HepG2 (cell line): Measurements from ENCODE around the gene TAF4B. TPM values are rescaled to one million over a fixed set of nuclear protein-coding genes. Genes with fewer than 3 reads are reported as not detected.

Experiments
- ATAC-seq: fragments of 200-7000 bp; cut with Tn5 transposase; 3 replicates; pipeline ENCODE4 v1.9.1; 2020; ENCODE audit warnings: mild to moderate bottlenecking, moderate library complexity
- BruUV-seq: library from RNA; stranded (reverse); fragments of 400-500 nt; replicated peaks from 2 replicates; lab custom pipeline; 2021; lab: Mats Ljungman, UMichigan
- CTCF ChIA-PET: fragments of 300-600 bp; formaldehyde crosslinking; extraction: SDS; loops from one replicate; lab custom pipeline; 2021; ENCODE audit warnings: low total read pairs, inconsistent platforms, low intra/inter-chr PET ratio; lab: Yijun Ruan, JAX
- POLR2A ChIA-PET: fragments of 350-600 bp; sonication (Branson Sonifier 250); formaldehyde crosslinking; loops from one replicate; lab custom pipeline; 2020; ENCODE audit warnings: antibody characterized with exemption, inconsistent platforms; lab: Yijun Ruan, JAX
- DNase-seq: peaks from one replicate; pipeline ENCODE4 v3.0.0-alpha.2; 2015; ENCODE audit warnings: low spot score
- FAIRE-seq: peaks from 3 replicates; lab custom pipeline; 2011; peaks lifted over from hg19 to GRCh38; lab: Jason Lieb, UNC
- H2AFZ ChIP-seq: one replicate; pipeline ENCODE4 v1.6.1; 2011; ENCODE audit warnings: low read length, inconsistent platforms
- H3K27ac ChIP-seq: fragments of 300-600 bp; 3 replicates; pipeline ENCODE4 v1.8.0; 2011; ENCODE audit warnings: mixed run types, mild to moderate bottlenecking, mixed read lengths, low read length, inconsistent platforms; ENCODE audit not compliant: insufficient read depth; ENCODE audit errors: extremely low read length
- H3K27me3 ChIP-seq, 2 experiments: fragments of 200-600 bp in 1 of 2; 2 replicates in 1 of 2; 3 replicates in 1 of 2; pipeline versions ENCODE4 v1.6.0 to v1.8.0; 2011; ENCODE audit warnings: low read length in 2 of 2, mild to moderate bottlenecking in 2 of 2, moderate library complexity in 2 of 2, inconsistent platforms in 1 of 2; ENCODE audit not compliant: insufficient read depth in 2 of 2, control insufficient read depth in 1 of 2
- H3K36me3 ChIP-seq, 2 experiments: fragments of 200-600 bp in 1 of 2; replicated peaks in 1 of 2; 2 replicates in 1 of 2; 3 replicates in 1 of 2; pipeline versions ENCODE4 v1.5.1 to v1.8.0; 2011; ENCODE audit warnings: low read length in 2 of 2, inconsistent platforms in 1 of 2; ENCODE audit not compliant: insufficient read depth in 2 of 2, control insufficient read depth in 1 of 2
- H3K4me1 ChIP-seq: 2 replicates; pipeline ENCODE4 v1.5.1; 2012; ENCODE audit warnings: low read length, inconsistent platforms; ENCODE audit not compliant: insufficient read depth
- H3K4me2 ChIP-seq: 2 replicates; pipeline ENCODE4 v1.6.0; 2011; ENCODE audit warnings: low read depth, low read length, inconsistent platforms
- H3K4me3 ChIP-seq, 3 experiments: fragments of 200-600 bp in 1 of 3; sonication (generic), shearing (Covaris generic) in 1 of 3; replicated peaks in 1 of 3; 2 replicates each; pipeline ENCODE4 v1.5.1; 2011 to 2016; ENCODE audit warnings: low read length in 3 of 3, inconsistent platforms in 2 of 3, low read depth in 2 of 3, mild to moderate bottlenecking in 2 of 3, control low read depth in 1 of 3, mixed read lengths in 1 of 3; ENCODE audit not compliant: insufficient read depth in 1 of 3
- H3K79me2 ChIP-seq: one replicate; pipeline ENCODE4 v1.6.1; 2011; ENCODE audit warnings: low read length, inconsistent platforms; ENCODE audit not compliant: insufficient read depth
- H3K9ac ChIP-seq: 2 replicates; pipeline ENCODE4 v1.6.0; 2011; ENCODE audit warnings: mild to moderate bottlenecking, low read depth, low read length, inconsistent platforms; ENCODE audit not compliant: insufficient read depth
- H3K9me3 ChIP-seq: 2 replicates; pipeline ENCODE4 v1.5.1; 2012; ENCODE audit warnings: mild to moderate bottlenecking, low read length
- H4K20me1 ChIP-seq: 2 replicates; pipeline ENCODE4 v1.6.0; 2011; ENCODE audit warnings: inconsistent platforms, mild to moderate bottlenecking, low read length, moderate library complexity; ENCODE audit not compliant: insufficient read depth
- FOSL2 ChIP-seq: sonication (generic); formaldehyde crosslinking; IDR thresholded peaks from 2 replicates; pipeline ENCODE4 v1.4.0; 2020; ENCODE audit warnings: missing genetic modification reagents
- GMEB1 ChIP-seq: sonication (generic); formaldehyde crosslinking; IDR thresholded peaks from 2 replicates; pipeline ENCODE4 v1.5.1; 2020; ENCODE audit warnings: missing genetic modification reagents, mild to moderate bottlenecking, borderline replicate concordance
- HNRNPK ChIP-seq: fragments of 200-400 bp; formaldehyde crosslinking; IDR thresholded peaks from 2 replicates; pipeline ENCODE4 v1.6.1; 2018; ENCODE audit warnings: low read length, low read depth, moderate library complexity, mild to moderate bottlenecking; ENCODE audit not compliant: poor library complexity, severe bottlenecking
- KDM2A ChIP-seq: sonication (generic); formaldehyde crosslinking; IDR thresholded peaks from 2 replicates; pipeline ENCODE4 v1.4.0; 2020; ENCODE audit warnings: low read depth, missing genetic modification reagents, borderline replicate concordance
- MTA3 ChIP-seq: sonication (generic); formaldehyde crosslinking; IDR thresholded peaks from 2 replicates; pipeline ENCODE4 v1.4.0; 2020; ENCODE audit warnings: missing genetic modification reagents
- NFKBIZ ChIP-seq: IDR thresholded peaks from 2 replicates; pipeline ENCODE4 v1.6.1; 2018; ENCODE audit warnings: missing genetic modification reagents, missing compliant biosample characterization
- NR1H2 ChIP-seq: sonication (generic); formaldehyde crosslinking; IDR thresholded peaks from 2 replicates; pipeline ENCODE4 v1.8.1; 2022; ENCODE audit warnings: low read depth, missing genetic modification reagents, borderline replicate concordance
- SCMH1 ChIP-seq: sonication (generic); formaldehyde crosslinking; IDR thresholded peaks from 2 replicates; pipeline ENCODE4 v1.9.0; 2021; ENCODE audit warnings: missing genetic modification reagents, mild to moderate bottlenecking, borderline replicate concordance
- TBL1XR1 ChIP-seq: fragments of 150-350 bp; IDR thresholded peaks from 2 replicates; pipeline ENCODE4 v1.6.1; 2014; ENCODE audit warnings: borderline replicate concordance, low read length; ENCODE audit not compliant: partially characterized antibody
- THRA ChIP-seq: sonication (generic); formaldehyde crosslinking; IDR thresholded peaks from 2 replicates; pipeline ENCODE4 v1.4.0; 2020; ENCODE audit warnings: missing genetic modification reagents, borderline replicate concordance
- ZC3H4 ChIP-seq: sonication (generic); formaldehyde crosslinking; IDR thresholded peaks from 2 replicates; pipeline ENCODE4 v1.4.0; 2020; ENCODE audit warnings: missing genetic modification reagents, borderline replicate concordance
- ZNF160 ChIP-seq: sonication (generic); formaldehyde crosslinking; IDR thresholded peaks from 2 replicates; pipeline ENCODE4 v1.8.0; 2022; ENCODE audit warnings: mild to moderate bottlenecking, inconsistent platforms, missing genetic modification reagents
- ZNF317 ChIP-seq: sonication (generic); formaldehyde crosslinking; IDR thresholded peaks from 2 replicates; pipeline ENCODE4 v1.5.0; 2020; ENCODE audit warnings: mild to moderate bottlenecking, missing genetic modification reagents
- ZNF331 ChIP-seq: sonication (generic); formaldehyde crosslinking; IDR thresholded peaks from 2 replicates; pipeline ENCODE4 v1.4.0; 2020; ENCODE audit warnings: missing genetic modification reagents
- WGBS: methylation state at CpG from one replicate; pipeline ENCODE4 v1.1.6; 2017; ENCODE audit warnings: low lambda C conversion rate; 5-methylcytosine and 5-hydroxymethylcytosine counted together
- in situ Hi-C: cut with HindIII; loops from 2 replicates; pipeline ENCODE4 v1.10.0; 2017; ENCODE audit warnings: low pct_unique_long_range_greater_than_20kb; ENCODE audit not compliant: extremely low pct_ligation_motif_present
- intact Hi-C: fragments of 100-400 bp; cut with micrococcal nuclease; formaldehyde crosslinking; loops from one replicate; pipeline ENCODE4 v1.10.0; 2022; ENCODE audit not compliant: unreplicated experiment
- polyA plus RNA-seq, 8 experiments: library from polyadenylated mRNA; depleted of rRNA in 3 of 8; stranded (reverse) in 7 of 8; unstranded in 1 of 8; fragments of >200 nt; fragmentation: Illumina TruSeq in 4 of 8; extraction: Trizol in 4 of 8; gene quantifications; 2 replicates each; pipeline versions ENCODE4 v1.2.1 to v1.2.3, GENCODE V29; 2011 to 2016; ENCODE audit warnings: low read depth in 4 of 8, missing spikeins in 1 of 8, mixed read lengths in 1 of 8; ENCODE audit not compliant: insufficient read depth in 1 of 8
- total RNA-seq, 5 experiments: library from RNA; depleted of rRNA; stranded (reverse); fragments of >200 nt; fragmentation: Illumina TruSeq; extraction: Trizol; gene quantifications; 2 replicates each; pipeline ENCODE4 v1.2.3, GENCODE V29; 2016; ENCODE audit warnings: low read depth in 1 of 5
- TF ChIP-seq, protein P1 (sequence below): sonication (generic); formaldehyde crosslinking; IDR thresholded peaks from 2 replicates; pipeline ENCODE4 v1.4.0; 2020; ENCODE audit warnings: missing genetic modification reagents
- TF ChIP-seq, protein P2 (sequence below): sonication (generic); formaldehyde crosslinking; IDR thresholded peaks from 2 replicates; pipeline ENCODE4 v1.4.0; 2020; ENCODE audit warnings: missing genetic modification reagents; ENCODE audit errors: not compliant biosample characterization

TAF4B gene
- total and polyA plus RNA-seq, 2 of the 13 experiments (the other 11 are each of a cell fraction or from before 2014, with no cell fraction given): 2.2 to 3.8 TPM

- POLR2A ChIA-PET: no interaction called here
- Histone ChIP-seq H3K4me2 (no peak overlapping the region), H4K20me1 (no peaks in the 10 kb centered on the region), H3K9ac (no peak overlapping the region), H3K36me3 (no peaks in the 10 kb centered on the region), H3K9me3 (no peaks in the 10 kb centered on the region), H3K27ac (no peak overlapping the region), H3K27me3 (no peaks in the 10 kb centered on the region), H3K4me1 (peaks cover 8% of the 10 kb centered on the region; the same call in 1 of the 2 replicates), H3K4me3 (no peak overlapping the region), H2AFZ (no peak overlapping the region), H3K79me2 (no peaks in the 10 kb centered on the region)
- TF ChIP-seq FOSL2 (CRISPR knock-in tag): no peak
- TF ChIP-seq SCMH1 (CRISPR knock-in tag): no peak
- no peak for TF ChIP-seq GMEB1
- no peak for TF ChIP-seq MTA3 (CRISPR knock-in tag)
- TF ChIP-seq ZNF331 (CRISPR knock-in tag): no peak
- TF ChIP-seq TBL1XR1: no peak
- TF ChIP-seq HNRNPK: no peak
- TF ChIP-seq, protein P1, sequence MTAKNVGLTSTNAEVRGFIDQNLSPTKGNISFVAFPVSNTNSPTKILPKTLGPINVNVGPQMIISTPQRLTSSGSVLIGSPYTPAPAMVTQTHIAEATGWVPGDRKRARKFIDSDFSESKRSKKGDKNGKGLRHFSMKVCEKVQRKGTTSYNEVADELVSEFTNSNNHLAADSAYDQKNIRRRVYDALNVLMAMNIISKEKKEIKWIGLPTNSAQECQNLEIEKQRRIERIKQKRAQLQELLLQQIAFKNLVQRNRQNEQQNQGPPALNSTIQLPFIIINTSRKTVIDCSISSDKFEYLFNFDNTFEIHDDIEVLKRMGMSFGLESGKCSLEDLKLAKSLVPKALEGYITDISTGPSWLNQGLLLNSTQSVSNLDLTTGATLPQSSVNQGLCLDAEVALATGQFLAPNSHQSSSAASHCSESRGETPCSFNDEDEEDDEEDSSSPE (CRISPR knock-in tag): no peak
- TF ChIP-seq, protein P2, sequence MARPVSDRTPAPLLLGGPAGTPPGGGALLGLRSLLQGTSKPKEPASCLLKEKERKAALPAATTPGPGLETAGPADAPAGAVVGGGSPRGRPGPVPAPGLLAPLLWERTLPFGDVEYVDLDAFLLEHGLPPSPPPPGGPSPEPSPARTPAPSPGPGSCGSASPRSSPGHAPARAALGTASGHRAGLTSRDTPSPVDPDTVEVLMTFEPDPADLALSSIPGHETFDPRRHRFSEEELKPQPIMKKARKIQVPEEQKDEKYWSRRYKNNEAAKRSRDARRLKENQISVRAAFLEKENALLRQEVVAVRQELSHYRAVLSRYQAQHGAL: no peak
- no peak for TF ChIP-seq ZC3H4
- no peak for TF ChIP-seq ZNF317 (CRISPR knock-in tag)
- no peak for TF ChIP-seq NR1H2 (CRISPR knock-in tag)
- no peak for TF ChIP-seq THRA (CRISPR knock-in tag)
- TF ChIP-seq KDM2A (CRISPR knock-in tag): no peak
- TF ChIP-seq NFKBIZ (CRISPR knock-in tag): no peak
- TF ChIP-seq ZNF160 (CRISPR knock-in tag): no peak
- DNase-seq (no peak), FAIRE-seq (no peak), ATAC-seq (no peak)
- intact Hi-C loops (no loop called here), in situ Hi-C loops (no loop called here)
- 74% methylated on average over 4 of the region's 4 CpGs for WGBS
- no TSS peak for BruUV-seq
- CTCF ChIA-PET: no interaction called here
These were observed 61.4 kb downstream of the TAF4B start for GRCh38 chr18:26287644-26288043.
